Measurements from ENCODE around the gene METTL16. TPM values are rescaled to one million over a fixed set of nuclear protein-coding genes. Genes with fewer than 3 reads are reported as not detected.
"Not testable (repeated sequence)": the region's sequence is repeated elsewhere in the genome, so short reads cannot be mapped to it uniquely, and the experiment has no call there.

METTL16 gene
- total and polyA plus RNA-seq, 2 of the 4 experiments (the other 2 are of a cell fraction) = 11.8 to 15.4 TPM

- in situ Hi-C loops (cut with MboI; ENCODE audit: low sequenced_read_pairs); H2BK5ac ChIP-seq (ENCODE audit: low read depth, low read length, poor library complexity, severe bottlenecking); H3K36me3 ChIP-seq (ENCODE audit: control insufficient read depth, insufficient read depth, low read length); H3K4me3 ChIP-seq (ENCODE audit: insufficient read depth, low read depth, low read length); H3K27ac ChIP-seq (ENCODE audit: insufficient read depth, low read length); H3K56ac ChIP-seq (ENCODE audit: extremely low read depth, insufficient read depth, low read length); H3K18ac ChIP-seq (ENCODE audit: low read depth, low read length); dilution Hi-C loops (cut with HindIII; ENCODE audit: low sequenced_read_pairs, unreplicated experiment); H2BK120ac ChIP-seq (ENCODE audit: low read depth, low read length); BruUV-seq (replicated peaks); H3K9me1 ChIP-seq (ENCODE audit: insufficient read depth, low read length); H2AFZ ChIP-seq (replicated peaks; ENCODE audit: low read length, poor library complexity); CTCF ChIA-PET; DNase-seq; H2BK20ac ChIP-seq (ENCODE audit: low read depth, low read length); H3K27me3 ChIP-seq (ENCODE audit: control insufficient read depth, insufficient read depth, low read length); ATAC-seq (ENCODE audit: low read depth); H3K14ac ChIP-seq (replicated peaks; ENCODE audit: low read depth, low read length); H3K4ac ChIP-seq (ENCODE audit: low read depth, low read length); H4K5ac ChIP-seq (ENCODE audit: low read depth, low read length); H3K9ac ChIP-seq (ENCODE audit: low read depth, low read length); H3K9me3 ChIP-seq (ENCODE audit: control insufficient read depth, insufficient read depth, low read length); intact Hi-C loops (cut with micrococcal nuclease); H2AK5ac ChIP-seq (ENCODE audit: low read depth, low read length); H4K20me1 ChIP-seq (ENCODE audit: insufficient read depth, low read length); H4K8ac ChIP-seq (ENCODE audit: low read depth in 2 of 2, low read length in 2 of 2); H2AK9ac ChIP-seq (replicated peaks; ENCODE audit: low read depth, low read length, poor library complexity); H4K91ac ChIP-seq (ENCODE audit: insufficient read depth, low read depth, low read length); H2BK15ac ChIP-seq (ENCODE audit: low read depth, low read length); H3K4me2 ChIP-seq (ENCODE audit: low read depth, low read length); H3K23ac ChIP-seq (ENCODE audit: low read depth, low read length): not testable (repeated sequence)
- POLR2A ChIA-PET (ENCODE audit: unreplicated experiment) = interaction anchor here (0.7 kb wide), 1 partner anchor 322 kb away, joined by 10 read pairs; no protein-coding TSS in a partner anchor
- peaks cover 14% of the 10 kb centered on the region for H3K4me1 ChIP-seq (ENCODE audit: control insufficient read depth, insufficient read depth, low read length)
- no CpG with 5 or more reads among the region's 4 CpGs for WGBS, 2 experiments (ENCODE audit: extremely low coverage in 2 of 2, insufficient read length in 1 of 2)
- peaks cover 26 to 55% of the 10 kb centered on the region in 2 experiments for H3K79me1 ChIP-seq (ENCODE audit: low read depth in 1 of 2, low read length in 2 of 2)
Measured at GRCh38 chr17:2486709-2487108, 25.0 kb downstream of the METTL16 start.
